Common myeloid progenitor, CD34-positive (primary cell): ENCODE data around the gene ZDHHC5.
"Not testable (repeated sequence)": the region's sequence is repeated elsewhere in the genome, so short reads cannot be mapped to it uniquely, and the experiment has no call there.

ENCODE experiments used
- CTCF ChIA-PET: fragments of 350-600 bp; sonication (Branson Sonifier 250); formaldehyde crosslinking; loops from one replicate; lab custom pipeline; 2021; ENCODE audit warnings: antibody characterized with exemption; lab: Charles Lee
- POLR2A ChIA-PET: fragments of 350-600 bp; sonication (Branson Sonifier 250); formaldehyde crosslinking; loops from one replicate; lab custom pipeline; 2021; ENCODE audit warnings: antibody characterized with exemption; lab: Charles Lee
- DNase-seq, 3 donors: peaks; one replicate each; pipeline versions ENCODE4 v3.0.0 to v3.0.0-alpha.2; 2013
- H3K27ac ChIP-seq, 2 experiments: 1 replicate in 1 of 2; 2 replicates in 1 of 2; pipeline ENCODE4 v1.7.0; 2013; ENCODE audit warnings: inconsistent platforms in 2 of 2, low read length in 2 of 2, mild to moderate bottlenecking in 2 of 2, low read depth in 1 of 2, moderate library complexity in 1 of 2; ENCODE audit not compliant: severe bottlenecking in 2 of 2, insufficient read depth in 1 of 2, poor library complexity in 1 of 2
- H3K27me3 ChIP-seq, 5 experiments: replicated peaks in 2 of 5; 1 replicate in 3 of 5; 2 replicates in 2 of 5; pipeline versions ENCODE4 v1.6.1 to v1.7.0; 2013; ENCODE audit warnings: low read length in 4 of 5, mild to moderate bottlenecking in 2 of 5, moderate library complexity in 2 of 5, inconsistent platforms in 1 of 5; ENCODE audit not compliant: insufficient read depth in 5 of 5, control insufficient read depth in 4 of 5
- H3K36me3 ChIP-seq, 4 experiments: 1 replicate in 2 of 4; 2 replicates in 2 of 4; pipeline versions ENCODE4 v1.6.1 to v1.7.0; 2013; ENCODE audit warnings: low read length in 3 of 4, control low read depth in 1 of 4, mild to moderate bottlenecking in 1 of 4; ENCODE audit not compliant: control insufficient read depth in 4 of 4, insufficient read depth in 4 of 4
- H3K4me1 ChIP-seq, 4 experiments: 1 replicate in 3 of 4; 2 replicates in 1 of 4; pipeline versions ENCODE4 v1.6.1 to v1.7.1; 2013; ENCODE audit warnings: low read length in 3 of 4, mild to moderate bottlenecking in 3 of 4, control low read depth in 1 of 4, inconsistent platforms in 1 of 4, moderate library complexity in 1 of 4; ENCODE audit not compliant: control insufficient read depth in 4 of 4, insufficient read depth in 4 of 4; ENCODE audit errors: control extremely low read depth in 1 of 4
- H3K4me3 ChIP-seq, 7 experiments: 1 replicate in 4 of 7; 2 replicates in 3 of 7; pipeline versions ENCODE4 v1.5.1 to v1.7.0; 2013; ENCODE audit warnings: mild to moderate bottlenecking in 7 of 7, low read length in 6 of 7, moderate library complexity in 6 of 7, inconsistent platforms in 2 of 7, low read depth in 2 of 7, control low read depth in 1 of 7; ENCODE audit not compliant: insufficient read depth in 4 of 7, control insufficient read depth in 1 of 7; ENCODE audit errors: extremely low read depth in 1 of 7
- H3K9me3 ChIP-seq, 5 experiments: 1 replicate in 4 of 5; 2 replicates in 1 of 5; pipeline versions ENCODE4 v1.6.1 to v1.7.1; 2013; ENCODE audit warnings: low read length in 4 of 5, mild to moderate bottlenecking in 2 of 5, inconsistent platforms in 1 of 5, low read depth in 1 of 5, moderate library complexity in 1 of 5; ENCODE audit not compliant: control insufficient read depth in 4 of 5, insufficient read depth in 2 of 5; ENCODE audit errors: control extremely low read depth in 1 of 5
- WGBS: methylation state at CpG from one replicate; pipeline ENCODE4 v1.1.5; 2013; ENCODE audit not compliant: insufficient coverage; 5-methylcytosine and 5-hydroxymethylcytosine counted together

The ZDHHC5 gene

DNA sequence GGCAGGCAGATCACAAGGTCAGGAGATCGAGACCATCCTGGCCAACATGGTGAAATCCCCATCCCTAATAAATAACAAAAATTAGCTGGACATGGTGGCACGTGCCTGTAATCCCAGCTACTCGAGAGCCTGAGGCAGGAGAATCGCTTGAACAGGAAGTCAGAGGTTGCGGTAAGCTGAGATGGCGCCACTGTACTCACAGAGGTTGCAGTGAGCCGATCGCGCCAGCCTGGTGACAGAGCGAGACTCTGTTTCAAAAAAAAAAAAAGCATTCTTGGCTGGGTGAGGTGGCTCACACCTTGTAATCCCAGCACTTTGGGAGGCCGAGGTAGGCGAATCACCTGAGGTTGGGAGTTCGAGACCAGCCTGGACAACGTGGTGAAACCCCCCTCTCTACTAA, 15.7 kb upstream of the ZDHHC5 start:
- H3K9me3 ChIP-seq, H3K36me3 ChIP-seq, POLR2A ChIA-PET, H3K27ac ChIP-seq: not testable (repeated sequence)
- WGBS: 60% methylated on average over 14 of the region's 14 CpGs
- Histone ChIP-seq H3K4me3 (peak overlapping the region in 3 of 7 experiments; percentile 33 to 59 (median 34)), H3K4me1 (peaks cover 25 to 58% (median 48%) of the 10 kb centered on the region in 4 experiments), H3K27me3 (peaks cover 0 to 28% (median 10%) of the 10 kb centered on the region in 5 experiments)
- CTCF ChIA-PET: interaction anchor here (1.0 to 1.9 kb wide), 3 partner anchors 10 to 12 kb away, joined by 3 to 11 read pairs (median 3); no protein-coding TSS in a partner anchor
- DNase-seq: peak in 2 of 3 donors; percentile 58 to 84

DNA sequence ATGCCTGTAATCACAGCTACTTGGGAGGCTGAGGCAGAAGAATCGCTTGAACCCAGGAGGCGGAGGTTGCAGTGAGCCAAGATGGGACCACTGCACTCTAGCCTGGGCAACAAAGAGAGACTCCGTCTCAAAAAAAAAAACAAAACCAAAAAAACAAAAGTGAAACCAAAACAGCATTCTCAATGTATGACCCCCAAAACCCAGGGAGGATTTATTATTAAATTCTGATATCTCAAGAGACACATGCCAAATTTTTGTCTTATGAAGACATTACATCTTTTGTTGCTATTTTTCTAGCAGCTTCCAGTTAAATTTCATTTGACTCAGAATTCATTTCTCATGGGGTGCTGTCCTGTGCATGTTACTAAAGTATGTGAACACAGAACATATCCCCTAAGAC, 15.3 kb upstream of the ZDHHC5 start:
- ChIA-PET POLR2A (no interaction called here), CTCF (interaction anchor here (1.9 kb wide), 1 partner anchor 12 kb away, joined by 11 read pairs; no protein-coding TSS in a partner anchor)
- Histone ChIP-seq H3K4me1 (peaks cover 25 to 53% (median 44%) of the 10 kb centered on the region in 4 experiments), H3K4me3 (peak overlapping the region in 6 of 7 experiments; percentile 2 to 59 (median 34)), H3K27ac (no peak overlapping the region), H3K9me3 (no peaks in the 10 kb centered on the region), H3K27me3 (peaks cover 0 to 23% (median 10%) of the 10 kb centered on the region in 5 experiments), H3K36me3 (no peaks in the 10 kb centered on the region)
- DNase-seq: peak in 2 of 3 donors; percentile 51 to 57
- WGBS: 88% methylated on average over 1 of the region's 3 CpGs

DNA sequence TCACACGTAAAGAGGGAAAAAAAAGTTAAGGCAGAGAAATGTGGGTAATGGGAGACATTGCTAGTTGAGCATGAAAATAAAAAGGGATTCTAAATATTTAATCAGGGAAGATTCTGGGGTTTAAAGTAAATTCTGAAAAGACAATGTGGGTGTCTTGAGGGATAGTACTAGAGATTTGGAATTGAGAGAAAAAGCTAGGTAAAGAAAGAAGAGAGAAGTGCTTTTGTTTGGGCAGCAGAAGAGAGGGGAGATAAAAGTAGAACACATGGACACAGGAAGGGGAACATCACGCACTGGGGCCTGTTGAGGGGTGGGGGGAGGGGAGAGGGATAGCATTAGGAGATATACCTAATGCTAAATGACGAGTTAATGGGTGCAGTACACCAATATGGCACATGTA, 14.8 kb upstream of the ZDHHC5 start:
- 20% methylated on average over 1 of the region's 3 CpGs for WGBS
- Histone ChIP-seq H3K9me3 (no peaks in the 10 kb centered on the region), H3K27ac (no peak overlapping the region), H3K27me3 (peaks cover 0 to 18% (median 10%) of the 10 kb centered on the region in 5 experiments), H3K36me3 (no peaks in the 10 kb centered on the region), H3K4me1 (peaks cover 30 to 50% (median 42%) of the 10 kb centered on the region in 4 experiments), H3K4me3 (peak overlapping the region in 4 of 7 experiments; percentile 2 to 59 (median 19))
- CTCF ChIA-PET: interaction anchor here (1.9 kb wide), 2 partner anchors 12 to 13 kb away, joined by 6 to 11 read pairs; no protein-coding TSS in a partner anchor
- POLR2A ChIA-PET: no interaction called here
- DNase-seq: peak in 1 of 3 donors; percentile 27

DNA sequence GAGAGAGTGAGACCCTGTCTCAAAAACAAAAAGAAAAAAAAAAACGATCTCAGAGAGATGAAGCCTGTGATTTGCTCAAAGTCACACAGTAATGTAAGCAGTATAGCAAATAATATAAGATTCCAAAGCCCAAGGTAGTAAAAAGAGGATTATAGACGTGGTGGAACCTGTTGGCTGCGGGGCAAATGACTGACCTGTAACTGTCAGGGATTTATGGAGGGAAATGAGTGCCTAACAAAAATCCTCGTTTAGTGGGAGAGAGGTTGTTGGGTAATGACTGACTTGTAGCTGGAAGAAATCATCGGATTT, 11.1 kb upstream of the ZDHHC5 start:
- CTCF ChIA-PET: interaction anchor here (1.4 to 5.1 kb wide), 3 partner anchors 12 to 19 kb away, joined by 3 to 25 read pairs (median 13); no protein-coding TSS in a partner anchor
- Histone ChIP-seq H3K27ac (peak overlapping the region; percentile 61 to 85), H3K27me3 (no peaks in the 10 kb centered on the region), H3K9me3 (no peaks in the 10 kb centered on the region), H3K4me1 (peaks cover 18 to 32% (median 26%) of the 10 kb centered on the region in 4 experiments), H3K36me3 (peaks cover 6 to 25% (median 20%) of the 10 kb centered on the region in 4 experiments), H3K4me3 (peak overlapping the region; percentile 16 to 96 (median 85))
- POLR2A ChIA-PET: interaction anchor here (1.1 to 1.8 kb wide), 2 partner anchors 10 to 11 kb away, joined by 3 to 7 read pairs; partner anchors contain the start of gene ZDHHC5
- DNase-seq: no peak
- WGBS: 14% methylated on average over 3 of the region's 5 CpGs

DNA sequence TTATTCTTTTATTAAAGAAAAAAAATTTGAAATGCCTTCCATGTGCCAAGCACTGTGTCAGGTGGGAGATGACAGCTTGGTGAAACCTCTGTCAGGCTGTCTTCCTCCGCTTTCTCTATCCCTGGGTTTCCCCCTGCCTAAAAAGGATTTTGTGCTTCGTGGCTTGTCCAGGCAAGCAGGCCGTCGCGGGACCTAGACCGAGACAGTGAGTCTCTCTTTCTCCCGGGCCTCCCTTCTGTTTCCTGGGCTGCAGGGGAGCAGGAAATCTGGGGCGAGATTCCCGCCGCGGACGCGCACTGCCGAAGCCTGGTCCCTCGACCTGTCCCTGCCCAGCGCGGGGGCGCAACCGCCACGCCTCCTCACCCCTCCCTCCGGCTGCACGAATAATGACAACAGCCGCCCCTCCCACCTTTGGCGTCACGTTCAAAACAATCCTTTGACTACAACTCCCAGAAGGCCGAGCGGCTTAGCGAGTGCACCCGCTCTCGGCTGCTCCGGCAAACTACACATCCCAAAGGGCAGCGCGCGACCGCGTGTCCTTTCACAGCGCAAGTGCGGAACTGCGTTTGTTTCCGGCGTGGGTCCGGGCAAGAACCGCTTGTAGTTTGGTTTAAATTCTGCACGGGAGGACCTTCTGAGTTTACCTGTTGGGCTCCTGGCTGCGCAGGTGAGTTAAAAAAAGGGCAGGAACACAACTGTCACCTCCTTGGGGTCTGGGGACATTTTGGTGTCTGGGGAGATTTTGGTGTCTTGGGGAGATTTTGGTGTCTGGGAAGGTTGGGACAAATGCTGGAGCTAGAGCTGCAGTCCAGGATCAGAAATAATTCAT, 10.5 kb upstream of the ZDHHC5 start, which contains the start of gene CLP1:
CLP1 (plus strand) TSS at position 569 of the 829 bp plus-strand sequence. CDS start 1,715 bp downstream, outside the sequence.
- Histone ChIP-seq H3K27me3 (no peaks in the 10 kb centered on the region), H3K4me3 (peak within 1 kb of the TSS; percentile 75 to 98 (median 95)), H3K27ac (peak within 1 kb of the TSS; percentile 62 to 85), H3K36me3 (peaks cover 6 to 29% (median 23%) of the 10 kb centered on the region in 4 experiments), H3K9me3 (no peaks in the 10 kb centered on the region), H3K4me1 (peaks cover 18 to 30% (median 24%) of the 10 kb centered on the region in 4 experiments)
- peak; percentile 99 for DNase-seq
- WGBS: 0% methylated on average over 42 of the region's 45 CpGs
- CTCF ChIA-PET: interaction anchor here (0.8 to 5.1 kb wide), 5 partner anchors 8 to 857 kb away, joined by 3 to 25 read pairs (median 8); partner anchors contain the start of gene YPEL4
- POLR2A ChIA-PET: interaction anchor here (1.1 to 1.8 kb wide), 2 partner anchors 10 to 11 kb away, joined by 3 to 7 read pairs; partner anchors contain the start of gene ZDHHC5

DNA sequence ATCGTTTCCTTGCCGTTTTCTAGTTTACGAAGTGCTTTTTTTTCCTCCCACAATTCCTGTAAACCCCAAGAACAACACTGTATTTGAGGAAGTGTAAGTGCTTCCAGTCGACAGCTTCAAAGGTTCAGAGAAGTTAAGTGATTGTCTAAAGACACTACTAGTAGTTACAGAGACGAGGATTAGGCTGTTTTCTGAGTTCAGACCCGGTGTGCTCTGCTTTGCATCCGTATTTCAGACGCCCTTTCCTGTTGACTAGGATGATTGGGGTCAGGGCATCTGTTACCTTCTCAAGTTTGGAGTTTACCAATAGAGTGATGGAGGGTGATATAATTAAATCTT, 9.9 kb upstream of the ZDHHC5 start:
- no peaks in the 10 kb centered on the region for H3K9me3 ChIP-seq
- peak overlapping the region; percentile 75 to 98 (median 95) for H3K4me3 ChIP-seq
- peaks cover 6 to 35% (median 27%) of the 10 kb centered on the region in 4 experiments for H3K36me3 ChIP-seq
- H3K27me3 ChIP-seq: no peaks in the 10 kb centered on the region
- POLR2A ChIA-PET: interaction anchor here (1.8 kb wide), 1 partner anchor 10 kb away, joined by 7 read pairs; the partner anchor contains the start of gene ZDHHC5
- peaks cover 14 to 24% (median 18%) of the 10 kb centered on the region in 4 experiments for H3K4me1 ChIP-seq
- no CpG with 5 or more reads among the region's 8 CpGs for WGBS
- peak in 2 of 3 donors; percentile 56 to 59 for DNase-seq
- peak overlapping the region; percentile 62 to 85 for H3K27ac ChIP-seq
- CTCF ChIA-PET: interaction anchor here (0.8 to 5.1 kb wide), 5 partner anchors 9 to 856 kb away, joined by 3 to 25 read pairs (median 8); partner anchors contain the start of gene YPEL4
